HCT116 (cell line): ENCODE measurements around the gene ATP6V1E1. TPM values are rescaled to one million over a fixed set of nuclear protein-coding genes. Genes with fewer than 3 reads are reported as not detected.
A peak's percentile ranks its signal among the peaks of the same experiment; 100 is the strongest.

ENCODE experiments used
- ATAC-seq: fragments of 200-7000 bp; cut with Tn5 transposase; 2 replicates; pipeline ENCODE4 v1.9.1; 2020; ENCODE audit warnings: mild to moderate bottlenecking, moderate library complexity
- BruUV-seq: library from RNA; stranded (reverse); fragments of 400-500 nt; replicated peaks from 2 replicates; lab custom pipeline; 2021; lab: Mats Ljungman, UMichigan
- CTCF ChIA-PET: fragments of 300-600 bp; sonication (Branson Sonifier 250); formaldehyde crosslinking; loops from one replicate; lab custom pipeline; 2021; ENCODE audit warnings: antibody characterized with exemption; lab: Charles Lee
- POLR2A ChIA-PET: fragments of 300-600, 350-600 bp; sonication (Branson Sonifier 250); formaldehyde crosslinking; loops from one replicate; lab custom pipeline; 2021; ENCODE audit warnings: antibody characterized with exemption; lab: Charles Lee
- RAD21 ChIA-PET, 2 experiments: fragments of 300-600 bp; sonication (Branson Sonifier 250); formaldehyde crosslinking; loops; one replicate each; lab custom pipeline; 2023; ENCODE audit warnings: low total read pairs in 2 of 2; ENCODE audit not compliant: uncharacterized antibody in 2 of 2, unreplicated experiment in 2 of 2, low non-redundant PET in 1 of 2; lab: Charles Lee
- DNase-seq: peaks from one replicate; pipeline ENCODE4 v3.0.0-alpha.2; 2010; ENCODE audit warnings: low read depth, low spot score
- H2AFZ ChIP-seq: fragments of 200-600 bp; shearing (Covaris generic), sonication (generic); 2 replicates; pipeline ENCODE4 v1.6.1; 2017; ENCODE audit warnings: low read depth, mixed run types, mixed read lengths, antibody characterized with exemption, low read length; ENCODE audit not compliant: poor library complexity, severe bottlenecking
- H3K27ac ChIP-seq: 2 replicates; pipeline ENCODE4 v1.5.1; 2012; ENCODE audit warnings: low read depth, low read length
- H3K27me3 ChIP-seq: fragments of 200-600 bp; sonication (generic); 2 replicates; pipeline ENCODE4 v1.6.1; 2016; ENCODE audit warnings: mixed run types, low read length, mixed read lengths; ENCODE audit not compliant: insufficient read depth
- H3K36me3 ChIP-seq, 2 experiments: fragments of 200-500 bp in 1 of 2; fragments of 200-600 bp in 1 of 2; sonication (Bioruptor generic) in 1 of 2; sonication (generic) in 1 of 2; 2 replicates each; pipeline versions ENCODE4 v1.5.1 to v1.6.1; 2014 to 2016; ENCODE audit warnings: low read length in 2 of 2, inconsistent platforms in 1 of 2, mixed read lengths in 1 of 2, mixed run types in 1 of 2; ENCODE audit not compliant: insufficient read depth in 2 of 2, control insufficient read depth in 1 of 2
- H3K4me1 ChIP-seq, 2 experiments: fragments of 200-600 bp in 1 of 2; sonication (generic) in 1 of 2; 2 replicates each; pipeline versions ENCODE4 v1.5.1 to v1.6.1; 2012 to 2017; ENCODE audit warnings: low read length in 2 of 2, inconsistent platforms in 1 of 2, mild to moderate bottlenecking in 1 of 2, mixed read lengths in 1 of 2, mixed run types in 1 of 2, moderate library complexity in 1 of 2; ENCODE audit not compliant: insufficient read depth in 2 of 2, control insufficient read depth in 1 of 2
- H3K4me2 ChIP-seq: fragments of 200-600 bp; sonication (generic); 2 replicates; pipeline ENCODE4 v1.6.1; 2017; ENCODE audit warnings: mixed run types, low read length, mixed read lengths
- H3K4me3 ChIP-seq, 2 experiments: fragments of 200-600 bp in 1 of 2; sonication (generic) in 1 of 2; replicated peaks in 1 of 2; 2 replicates each; pipeline ENCODE4 v1.5.1; 2011 to 2016; ENCODE audit warnings: low read length in 2 of 2, control low read depth in 1 of 2, low read depth in 1 of 2, mild to moderate bottlenecking in 1 of 2, mixed read lengths in 1 of 2, mixed run types in 1 of 2
- H3K79me2 ChIP-seq: fragments of 200-600 bp; sonication (generic); 2 replicates; pipeline ENCODE4 v1.6.1; 2017; ENCODE audit warnings: mild to moderate bottlenecking, mixed run types, low read length, moderate library complexity, mixed read lengths; ENCODE audit not compliant: insufficient read depth
- H3K9ac ChIP-seq: fragments of 200-600 bp; sonication (generic); 2 replicates; pipeline ENCODE4 v1.6.1; 2016; ENCODE audit warnings: low read length, mixed read lengths
- H3K9me2 ChIP-seq: fragments of 200-600 bp; sonication (generic), shearing (Covaris generic); 2 replicates; pipeline ENCODE4 v1.6.1; 2017; ENCODE audit warnings: mixed run types, mild to moderate bottlenecking, moderate library complexity; ENCODE audit not compliant: insufficient read depth
- H3K9me3 ChIP-seq, 2 experiments: fragments of 200-500 bp in 1 of 2; fragments of 200-600 bp in 1 of 2; sonication (Bioruptor generic) in 1 of 2; sonication (generic) in 1 of 2; 2 replicates each; pipeline ENCODE4 v1.6.1; 2014 to 2017; ENCODE audit warnings: low read length in 2 of 2, mixed read lengths in 2 of 2, inconsistent platforms in 1 of 2, low read depth in 1 of 2, mild to moderate bottlenecking in 1 of 2, mixed run types in 1 of 2, moderate library complexity in 1 of 2; ENCODE audit not compliant: control insufficient read depth in 1 of 2, insufficient read depth in 1 of 2
- H4K20me1 ChIP-seq: fragments of 200-600 bp; sonication (generic), shearing (Covaris generic); 2 replicates; pipeline ENCODE4 v1.6.1; 2017; ENCODE audit warnings: mixed run types, mild to moderate bottlenecking, moderate library complexity; ENCODE audit not compliant: insufficient read depth
- CBX3 ChIP-seq: IDR thresholded peaks from 2 replicates; pipeline ENCODE4 v1.6.1; 2012; ENCODE audit warnings: low read depth
- CEBPB ChIP-seq: IDR thresholded peaks from 2 replicates; pipeline ENCODE4 v1.6.1; 2012; ENCODE audit warnings: low read depth
- EGR1 ChIP-seq: IDR thresholded peaks from 2 replicates; pipeline ENCODE4 v1.6.1; 2012; ENCODE audit warnings: low read depth
- ELF1 ChIP-seq: IDR thresholded peaks from 2 replicates; pipeline ENCODE4 v1.6.1; 2012; ENCODE audit warnings: low read depth, borderline replicate concordance
- EZH2 ChIP-seq: fragments of 200-600 bp; sonication (generic); IDR thresholded peaks from 2 replicates; pipeline ENCODE4 v1.6.1; 2017; ENCODE audit warnings: antibody characterized with exemption, mixed run types
- POLR2A ChIP-seq: IDR thresholded peaks from 2 replicates; pipeline ENCODE4 v1.7.0; 2011; ENCODE audit warnings: borderline replicate concordance; ENCODE audit not compliant: insufficient read depth, insufficient read length; ENCODE audit errors: extremely low read depth
- POLR2AphosphoS5 ChIP-seq: IDR thresholded peaks from 2 replicates; pipeline ENCODE4 v1.6.1; 2011; ENCODE audit warnings: mild to moderate bottlenecking, low read depth, low read length, moderate library complexity
- RAD21 ChIP-seq: IDR thresholded peaks from 2 replicates; pipeline ENCODE4 v1.6.1; 2012; ENCODE audit warnings: low read depth, mild to moderate bottlenecking
- SP1 ChIP-seq: IDR thresholded peaks from 2 replicates; pipeline ENCODE4 v1.6.1; 2012; ENCODE audit warnings: low read depth
- SRF ChIP-seq: IDR thresholded peaks from 2 replicates; pipeline ENCODE4 v1.6.1; 2012; ENCODE audit warnings: low read depth
- ZFX ChIP-seq: fragments of 450-650 bp; IDR thresholded peaks from 2 replicates; pipeline ENCODE4 v1.6.1; 2017
- ZNF274 ChIP-seq: fragments of 200-500 bp; sonication (Bioruptor generic); IDR thresholded peaks from 2 replicates; pipeline ENCODE4 v1.6.1; 2014; ENCODE audit warnings: mild to moderate bottlenecking, low read depth, low read length, inconsistent platforms
- intact Hi-C: fragments of 100-400 bp; cut with micrococcal nuclease; formaldehyde crosslinking; loops from 2 replicates; pipeline ENCODE4 v1.10.0; 2022
- total RNA-seq: library from RNA; stranded (reverse); gene quantifications from one replicate; pipeline ENCODE4 v1.2.1, GENCODE V29; 2021; ENCODE audit not compliant: unreplicated experiment
- TF ChIP-seq, protein P1 (sequence below): IDR thresholded peaks from 2 replicates; pipeline ENCODE4 v1.6.1; 2012; ENCODE audit warnings: low read depth
- TF ChIP-seq, protein P2 (sequence below): IDR thresholded peaks from 2 replicates; pipeline ENCODE4 v1.6.1; 2012
- TF ChIP-seq, protein P3 (sequence below), 3 experiments: fragments of 200-600 bp in 1 of 3; sonication (generic) in 1 of 3; IDR thresholded peaks in 2 of 3; conservative IDR thresholded peaks in 1 of 3; 2 replicates each; pipeline ENCODE4 v1.5.1; 2012 to 2017; ENCODE audit warnings: low read depth in 2 of 3, low read length in 2 of 3, antibody characterized with exemption in 1 of 3, borderline replicate concordance in 1 of 3, control low read depth in 1 of 3, mild to moderate bottlenecking in 1 of 3, mixed read lengths in 1 of 3, mixed run types in 1 of 3, moderate library complexity in 1 of 3; ENCODE audit not compliant: insufficient read depth in 1 of 3
- TF ChIP-seq, protein P4 (sequence below): IDR thresholded peaks from 2 replicates; pipeline ENCODE4 v1.6.1; 2011; ENCODE audit warnings: mild to moderate bottlenecking, low read length, moderate library complexity; ENCODE audit not compliant: insufficient replicate concordance; ENCODE audit errors: extremely low read depth

The ATP6V1E1 gene
- total RNA-seq, 1 experiment from 2014 or later: 107 TPM

DNA sequence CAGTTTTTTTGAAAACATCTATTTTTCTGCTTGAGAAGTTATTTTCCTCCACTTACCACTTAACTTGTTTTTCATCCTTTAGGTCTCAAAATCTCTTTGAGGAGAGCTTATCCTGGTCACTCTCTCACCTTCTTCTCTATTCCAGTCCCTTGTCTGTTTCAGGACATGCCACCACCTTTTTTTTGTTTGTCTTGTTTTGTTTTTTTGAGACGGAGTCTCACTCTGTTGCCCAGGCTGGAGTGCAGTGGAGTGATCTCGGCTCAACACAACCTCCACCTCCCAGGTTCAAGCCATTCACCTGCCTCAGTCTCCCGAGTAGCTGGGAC is 5.4 kb upstream of the ATP6V1E1 start:
- no peaks in the 10 kb centered on the region for H3K36me3 ChIP-seq
- H3K4me2 ChIP-seq: peak overlapping the region; percentile 75
- H3K9me2 ChIP-seq: no peaks in the 10 kb centered on the region
- no peak overlapping the region for H2AFZ ChIP-seq
- ATAC-seq: no peak
- DNase-seq: no peak
- TF ChIP-seq SRF: no peak
- TF ChIP-seq POLR2A: no peak
- no peak for TF ChIP-seq RAD21
- TF ChIP-seq SP1: no peak
- TF ChIP-seq CEBPB: no peak
- TF ChIP-seq ZNF274: no peak
- TF ChIP-seq, protein P1, sequence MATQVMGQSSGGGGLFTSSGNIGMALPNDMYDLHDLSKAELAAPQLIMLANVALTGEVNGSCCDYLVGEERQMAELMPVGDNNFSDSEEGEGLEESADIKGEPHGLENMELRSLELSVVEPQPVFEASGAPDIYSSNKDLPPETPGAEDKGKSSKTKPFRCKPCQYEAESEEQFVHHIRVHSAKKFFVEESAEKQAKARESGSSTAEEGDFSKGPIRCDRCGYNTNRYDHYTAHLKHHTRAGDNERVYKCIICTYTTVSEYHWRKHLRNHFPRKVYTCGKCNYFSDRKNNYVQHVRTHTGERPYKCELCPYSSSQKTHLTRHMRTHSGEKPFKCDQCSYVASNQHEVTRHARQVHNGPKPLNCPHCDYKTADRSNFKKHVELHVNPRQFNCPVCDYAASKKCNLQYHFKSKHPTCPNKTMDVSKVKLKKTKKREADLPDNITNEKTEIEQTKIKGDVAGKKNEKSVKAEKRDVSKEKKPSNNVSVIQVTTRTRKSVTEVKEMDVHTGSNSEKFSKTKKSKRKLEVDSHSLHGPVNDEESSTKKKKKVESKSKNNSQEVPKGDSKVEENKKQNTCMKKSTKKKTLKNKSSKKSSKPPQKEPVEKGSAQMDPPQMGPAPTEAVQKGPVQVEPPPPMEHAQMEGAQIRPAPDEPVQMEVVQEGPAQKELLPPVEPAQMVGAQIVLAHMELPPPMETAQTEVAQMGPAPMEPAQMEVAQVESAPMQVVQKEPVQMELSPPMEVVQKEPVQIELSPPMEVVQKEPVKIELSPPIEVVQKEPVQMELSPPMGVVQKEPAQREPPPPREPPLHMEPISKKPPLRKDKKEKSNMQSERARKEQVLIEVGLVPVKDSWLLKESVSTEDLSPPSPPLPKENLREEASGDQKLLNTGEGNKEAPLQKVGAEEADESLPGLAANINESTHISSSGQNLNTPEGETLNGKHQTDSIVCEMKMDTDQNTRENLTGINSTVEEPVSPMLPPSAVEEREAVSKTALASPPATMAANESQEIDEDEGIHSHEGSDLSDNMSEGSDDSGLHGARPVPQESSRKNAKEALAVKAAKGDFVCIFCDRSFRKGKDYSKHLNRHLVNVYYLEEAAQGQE: no peak
- no peak for TF ChIP-seq ZFX
- TF ChIP-seq EZH2: no peak
- TF ChIP-seq, protein P2, sequence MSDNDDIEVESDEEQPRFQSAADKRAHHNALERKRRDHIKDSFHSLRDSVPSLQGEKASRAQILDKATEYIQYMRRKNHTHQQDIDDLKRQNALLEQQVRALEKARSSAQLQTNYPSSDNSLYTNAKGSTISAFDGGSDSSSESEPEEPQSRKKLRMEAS: no peak
- TF ChIP-seq POLR2AphosphoS5: no peak
- TF ChIP-seq, protein P3, sequence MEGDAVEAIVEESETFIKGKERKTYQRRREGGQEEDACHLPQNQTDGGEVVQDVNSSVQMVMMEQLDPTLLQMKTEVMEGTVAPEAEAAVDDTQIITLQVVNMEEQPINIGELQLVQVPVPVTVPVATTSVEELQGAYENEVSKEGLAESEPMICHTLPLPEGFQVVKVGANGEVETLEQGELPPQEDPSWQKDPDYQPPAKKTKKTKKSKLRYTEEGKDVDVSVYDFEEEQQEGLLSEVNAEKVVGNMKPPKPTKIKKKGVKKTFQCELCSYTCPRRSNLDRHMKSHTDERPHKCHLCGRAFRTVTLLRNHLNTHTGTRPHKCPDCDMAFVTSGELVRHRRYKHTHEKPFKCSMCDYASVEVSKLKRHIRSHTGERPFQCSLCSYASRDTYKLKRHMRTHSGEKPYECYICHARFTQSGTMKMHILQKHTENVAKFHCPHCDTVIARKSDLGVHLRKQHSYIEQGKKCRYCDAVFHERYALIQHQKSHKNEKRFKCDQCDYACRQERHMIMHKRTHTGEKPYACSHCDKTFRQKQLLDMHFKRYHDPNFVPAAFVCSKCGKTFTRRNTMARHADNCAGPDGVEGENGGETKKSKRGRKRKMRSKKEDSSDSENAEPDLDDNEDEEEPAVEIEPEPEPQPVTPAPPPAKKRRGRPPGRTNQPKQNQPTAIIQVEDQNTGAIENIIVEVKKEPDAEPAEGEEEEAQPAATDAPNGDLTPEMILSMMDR (IDR thresholded peaks at IDR 0.05 in 2 of 3, conservative IDR thresholded peaks at IDR 0.05 in 1 of 3; ENCODE audit: borderline replicate concordance in 1 of 3, insufficient read depth in 1 of 3, low read depth in 2 of 3, low read length in 2 of 3): no peak
- no peak for TF ChIP-seq ELF1
- TF ChIP-seq EGR1: no peak
- TF ChIP-seq CBX3: no peak
- TF ChIP-seq, protein P4, sequence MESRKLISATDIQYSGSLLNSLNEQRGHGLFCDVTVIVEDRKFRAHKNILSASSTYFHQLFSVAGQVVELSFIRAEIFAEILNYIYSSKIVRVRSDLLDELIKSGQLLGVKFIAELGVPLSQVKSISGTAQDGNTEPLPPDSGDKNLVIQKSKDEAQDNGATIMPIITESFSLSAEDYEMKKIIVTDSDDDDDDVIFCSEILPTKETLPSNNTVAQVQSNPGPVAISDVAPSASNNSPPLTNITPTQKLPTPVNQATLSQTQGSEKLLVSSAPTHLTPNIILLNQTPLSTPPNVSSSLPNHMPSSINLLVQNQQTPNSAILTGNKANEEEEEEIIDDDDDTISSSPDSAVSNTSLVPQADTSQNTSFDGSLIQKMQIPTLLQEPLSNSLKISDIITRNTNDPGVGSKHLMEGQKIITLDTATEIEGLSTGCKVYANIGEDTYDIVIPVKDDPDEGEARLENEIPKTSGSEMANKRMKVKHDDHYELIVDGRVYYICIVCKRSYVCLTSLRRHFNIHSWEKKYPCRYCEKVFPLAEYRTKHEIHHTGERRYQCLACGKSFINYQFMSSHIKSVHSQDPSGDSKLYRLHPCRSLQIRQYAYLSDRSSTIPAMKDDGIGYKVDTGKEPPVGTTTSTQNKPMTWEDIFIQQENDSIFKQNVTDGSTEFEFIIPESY: no peak
- TF ChIP-seq, all 23 proteins: peak for 0
- intact Hi-C loops: no loop called here
- H3K9ac ChIP-seq: peak overlapping the region; percentile 63
- POLR2A ChIA-PET: interaction anchor here (1.0 kb wide), 1 partner anchor 9 kb away, joined by 3 read pairs; no protein-coding TSS in a partner anchor
- H3K9me3 ChIP-seq: no peaks in the 10 kb centered on the region
- peak overlapping the region; percentile 85 for H3K27ac ChIP-seq
- RAD21 ChIA-PET: interaction anchor here in 1 of 2 experiments (0.9 kb wide), 1 partner anchor 13 kb away, joined by 5 read pairs; no protein-coding TSS in a partner anchor
- peak overlapping the region in 1 of 2 experiments; percentile 36; a peak in 3 of 4 replicates for H3K4me3 ChIP-seq
- peaks cover 10% of the 10 kb centered on the region for H3K79me2 ChIP-seq
- CTCF ChIA-PET: no interaction called here
- H3K4me1 ChIP-seq: peaks cover 31 to 47% of the 10 kb centered on the region in 2 experiments
- no TSS peak for BruUV-seq
- no peaks in the 10 kb centered on the region for H3K27me3 ChIP-seq
- H4K20me1 ChIP-seq: no peaks in the 10 kb centered on the region
